ENCODE measurements around the gene AIRE.

AIRE gene

DNA sequence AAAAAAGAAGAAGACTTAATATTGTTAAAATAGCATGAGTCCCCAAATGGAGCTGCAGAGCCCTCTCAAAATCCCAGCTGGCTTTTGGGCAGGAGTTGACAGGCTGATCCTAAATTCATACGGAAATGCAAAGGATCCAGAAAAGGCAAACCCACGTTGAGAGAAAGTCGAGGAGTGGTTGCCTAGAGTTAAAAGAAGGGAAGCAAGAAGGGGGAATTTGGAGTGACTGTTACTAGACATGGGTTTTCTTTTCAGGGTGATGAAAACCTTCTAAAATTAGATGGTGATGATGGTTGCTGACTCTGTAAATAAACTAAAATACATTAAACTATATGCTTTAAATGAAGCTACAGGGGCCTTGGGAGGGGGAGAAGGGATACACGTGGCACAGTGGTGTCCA lies 25.6 kb upstream of the AIRE start:
- no peak for TF ChIP-seq TAF1 (IDR thresholded peaks at IDR 0.05; ENCODE audit: borderline replicate concordance, low read depth, low read length)
- TF ChIP-seq POLR2A (IDR thresholded peaks at IDR 0.05; ENCODE audit: low read depth, low read length), result no peak
- TF ChIP-seq POLR2AphosphoS5 (IDR thresholded peaks at IDR 0.05; ENCODE audit: low read depth, low read length), result no peak
- FAIRE-seq, result no peak
- no peak for DNase-seq (ENCODE audit: insufficient read length)

DNA sequence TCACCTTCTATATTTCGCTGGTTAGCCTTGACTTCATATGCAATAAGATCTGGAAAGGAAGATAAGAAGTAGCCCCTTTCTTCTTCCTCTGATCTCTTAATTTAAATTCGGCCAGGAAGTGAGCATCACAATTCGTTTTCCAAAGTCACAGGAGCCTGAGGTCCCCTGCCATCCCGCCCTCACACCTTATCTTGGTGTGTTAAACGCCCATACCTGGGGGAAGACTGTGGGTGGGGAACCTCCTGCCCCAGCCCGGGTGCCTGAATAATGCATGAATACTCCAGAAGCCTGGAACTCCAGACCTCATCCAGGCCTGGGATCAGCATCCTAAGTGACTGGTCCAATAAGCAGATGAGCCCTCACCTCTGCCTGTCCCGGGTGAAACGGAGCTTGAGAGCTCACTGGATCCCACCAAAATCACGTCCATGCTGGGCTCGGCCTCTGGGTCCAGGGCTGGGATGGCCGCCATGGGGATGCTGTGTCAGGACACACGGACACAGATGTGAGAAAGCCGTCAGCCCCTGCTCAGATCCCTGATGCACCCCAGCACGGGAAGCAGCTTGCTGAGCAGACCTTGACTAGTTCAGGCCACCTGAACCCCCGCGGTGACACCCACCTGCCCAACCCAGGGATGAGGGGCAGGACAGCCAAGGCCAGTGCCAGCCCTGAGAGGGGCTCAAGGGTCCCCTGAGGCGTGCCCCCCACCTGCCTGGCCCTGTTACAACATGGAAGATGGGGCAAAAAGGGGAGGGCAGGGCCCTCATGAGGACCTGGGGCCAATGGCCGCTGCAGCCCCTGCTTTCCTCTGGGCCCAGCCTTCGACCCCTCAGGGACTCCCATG lies 24.7 kb upstream of the AIRE start:
- no peak for DNase-seq (ENCODE audit: insufficient read length)
- TF ChIP-seq POLR2AphosphoS5 (IDR thresholded peaks at IDR 0.05; ENCODE audit: low read depth, low read length) (no peak), POLR2A (IDR thresholded peaks at IDR 0.05; ENCODE audit: low read depth, low read length) (no peak), TAF1 (IDR thresholded peaks at IDR 0.05; ENCODE audit: borderline replicate concordance, low read depth, low read length) (no peak)
- FAIRE-seq, result no peak

DNA sequence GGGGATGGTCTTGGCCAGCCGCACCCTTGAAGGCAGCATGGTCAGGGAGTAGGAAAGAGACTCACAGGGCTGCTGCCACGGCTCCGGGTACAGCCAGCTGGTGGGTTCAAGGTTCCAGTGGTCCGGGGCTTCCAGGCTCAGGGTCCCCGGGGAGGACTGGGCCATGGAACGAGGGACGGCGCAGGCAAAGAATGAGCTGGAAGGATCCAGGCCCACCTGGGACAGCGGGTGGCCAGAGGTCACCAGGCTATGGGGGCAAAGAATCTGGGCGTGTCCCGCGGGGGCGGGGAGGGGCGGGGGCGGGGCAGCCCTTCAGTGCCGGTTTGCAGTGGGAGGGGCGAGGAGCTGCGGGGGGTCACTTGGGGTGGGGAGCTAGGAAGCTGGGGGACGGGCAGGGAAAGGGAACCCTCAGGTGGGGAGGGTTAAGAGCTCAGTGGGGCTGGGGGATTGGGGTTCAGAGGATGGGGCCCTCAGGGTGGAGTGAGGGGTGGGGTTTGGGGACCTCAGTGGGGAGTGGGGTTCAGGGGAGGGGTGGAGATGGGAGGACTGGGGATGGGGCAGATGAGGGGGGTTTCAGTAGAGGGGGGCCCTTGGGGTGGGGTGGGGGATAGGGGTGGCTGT lies 23.9 kb upstream of the AIRE start, which contains the start of gene DNMT3L:
DNMT3L (minus strand) TSS at position 223 of the 621 bp plus-strand sequence. CDS start 638 bp downstream, outside the sequence.
- FAIRE-seq, result no peak
- no peak for DNase-seq (ENCODE audit: insufficient read length)
- no peak for TF ChIP-seq POLR2A (IDR thresholded peaks at IDR 0.05; ENCODE audit: low read depth, low read length)
- TF ChIP-seq TAF1 (IDR thresholded peaks at IDR 0.05; ENCODE audit: borderline replicate concordance, low read depth, low read length), result no peak
- TF ChIP-seq POLR2AphosphoS5 (IDR thresholded peaks at IDR 0.05; ENCODE audit: low read depth, low read length), result no peak

DNA sequence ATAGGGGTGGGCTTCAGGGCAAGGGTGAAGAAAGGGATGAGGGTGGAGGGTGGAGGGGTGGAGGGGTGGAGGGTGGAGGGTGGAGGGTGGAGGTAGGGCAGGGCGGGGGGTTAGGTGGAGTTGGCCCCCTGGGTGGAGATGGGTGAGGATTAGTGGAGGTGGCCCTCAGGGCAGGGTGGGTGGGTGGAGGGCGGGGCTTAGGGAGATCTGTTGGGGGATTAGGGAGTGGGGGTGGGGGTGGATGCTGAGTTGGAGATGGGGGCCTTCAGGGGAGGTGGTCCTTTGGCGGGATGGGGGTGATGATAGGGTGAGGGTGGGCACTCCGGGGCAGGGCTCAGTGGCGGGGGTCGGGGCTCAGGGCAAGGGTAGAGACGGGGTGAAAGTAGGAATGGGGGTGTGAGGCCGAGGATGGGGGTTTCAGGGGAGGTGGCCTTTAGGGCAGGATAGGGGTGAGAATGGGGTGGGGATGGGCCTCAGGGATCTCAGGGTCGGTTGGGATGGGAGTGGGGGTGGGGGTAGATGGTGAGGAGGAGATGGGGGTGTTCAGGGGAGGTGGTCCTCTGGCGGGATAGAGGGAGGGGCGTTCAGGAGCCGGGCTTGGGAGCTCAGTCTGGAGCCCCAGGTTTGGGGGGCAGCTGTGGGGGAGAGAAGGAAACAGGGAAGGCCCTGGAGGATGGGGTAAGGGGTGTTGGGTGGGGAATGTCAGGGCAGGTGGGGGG lies 23.2 kb upstream of the AIRE start:
- no peak for TF ChIP-seq POLR2AphosphoS5 (IDR thresholded peaks at IDR 0.05; ENCODE audit: low read depth, low read length)
- TF ChIP-seq POLR2A (IDR thresholded peaks at IDR 0.05; ENCODE audit: low read depth, low read length), result no peak
- TF ChIP-seq TAF1 (IDR thresholded peaks at IDR 0.05; ENCODE audit: borderline replicate concordance, low read depth, low read length), result no peak
- FAIRE-seq (no peak), DNase-seq (ENCODE audit: insufficient read length) (no peak)

DNA sequence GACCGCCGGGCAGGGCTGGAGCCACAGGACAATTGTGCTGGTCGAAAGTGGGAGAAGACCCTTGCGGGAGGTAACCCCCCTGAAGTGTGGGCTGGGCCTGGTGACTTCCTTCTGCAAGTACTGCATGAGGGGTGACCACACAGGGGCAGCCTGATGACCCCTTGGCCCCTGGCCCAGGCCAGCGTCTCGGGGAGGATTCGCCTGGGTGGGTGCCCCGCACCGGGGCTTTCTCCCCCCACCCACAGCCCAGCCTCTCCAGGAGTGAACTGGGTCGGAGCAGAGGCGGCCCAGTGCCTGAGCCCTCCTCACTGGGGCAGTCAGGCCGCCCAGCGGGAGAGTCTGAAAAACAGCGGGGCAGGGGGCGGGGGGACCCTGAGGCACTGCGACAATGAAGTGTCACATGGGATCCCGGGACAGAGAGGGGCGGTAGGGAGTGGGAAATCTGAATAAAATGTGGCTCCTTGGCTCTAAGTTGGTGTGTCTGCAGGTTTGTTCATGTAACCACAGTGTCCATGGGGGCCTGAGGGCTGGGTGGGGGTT lies 22.4 kb upstream of the AIRE start:
- FAIRE-seq, result no peak
- TF ChIP-seq POLR2AphosphoS5 (IDR thresholded peaks at IDR 0.05; ENCODE audit: low read depth, low read length), result no peak
- TF ChIP-seq POLR2A (IDR thresholded peaks at IDR 0.05; ENCODE audit: low read depth, low read length), result no peak
- TF ChIP-seq TAF1 (IDR thresholded peaks at IDR 0.05; ENCODE audit: borderline replicate concordance, low read depth, low read length), result no peak
- no peak for DNase-seq (ENCODE audit: insufficient read length)

DNA sequence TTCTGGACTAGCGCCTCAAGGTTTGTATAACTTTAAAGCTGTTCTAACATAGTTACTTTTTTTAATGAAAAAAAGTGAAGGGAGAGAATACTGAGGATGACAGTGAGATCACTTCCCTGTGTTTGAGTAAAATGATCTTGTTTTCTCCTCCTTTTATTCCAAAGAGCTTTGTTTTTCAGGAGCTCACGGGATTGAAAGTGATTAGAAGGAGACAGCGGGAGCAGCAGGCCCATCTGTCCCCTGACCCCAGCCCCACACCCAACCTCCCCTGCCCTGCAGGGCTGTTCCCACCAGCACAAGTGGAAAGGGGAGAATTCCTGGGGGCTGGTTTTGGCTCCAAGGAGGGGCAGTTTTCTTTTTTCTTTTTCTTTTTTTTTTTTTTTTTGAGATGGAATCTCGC lies 21.9 kb upstream of the AIRE start:
- DNase-seq (ENCODE audit: insufficient read length) (no peak), FAIRE-seq (no peak)
- TF ChIP-seq TAF1 (IDR thresholded peaks at IDR 0.05; ENCODE audit: borderline replicate concordance, low read depth, low read length), result no peak
- no peak for TF ChIP-seq POLR2A (IDR thresholded peaks at IDR 0.05; ENCODE audit: low read depth, low read length)
- TF ChIP-seq POLR2AphosphoS5 (IDR thresholded peaks at IDR 0.05; ENCODE audit: low read depth, low read length), result no peak

DNA sequence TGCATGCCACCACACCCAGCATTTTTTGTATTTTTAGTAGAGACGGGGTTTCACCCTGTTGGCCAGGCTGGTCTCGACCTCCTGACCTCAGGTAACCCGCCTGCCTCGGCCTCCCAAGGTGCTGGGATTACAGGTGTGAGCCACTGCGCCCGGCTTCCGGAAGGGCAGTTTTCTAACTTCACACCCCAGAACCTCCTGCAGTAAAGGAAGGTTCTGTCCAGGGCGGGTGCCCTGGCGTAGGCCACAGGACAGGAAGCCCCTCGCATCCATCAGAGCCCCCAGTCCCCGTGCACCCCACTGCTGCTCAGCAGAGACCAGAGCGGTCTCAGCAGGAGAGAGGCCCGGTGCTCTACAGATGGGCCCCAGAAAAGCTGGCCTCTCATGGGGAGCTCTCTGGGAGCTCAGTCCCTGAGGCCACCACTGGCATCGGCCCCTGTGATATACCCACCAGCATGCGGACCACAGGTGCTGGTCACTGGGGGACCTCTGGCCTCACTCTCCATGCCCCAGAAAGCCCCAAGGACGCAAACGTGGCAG lies 19.9 kb upstream of the AIRE start:
- no peak for FAIRE-seq
- DNase-seq (ENCODE audit: insufficient read length), result no peak
- TF ChIP-seq TAF1 (IDR thresholded peaks at IDR 0.05; ENCODE audit: borderline replicate concordance, low read depth, low read length) (no peak), POLR2A (IDR thresholded peaks at IDR 0.05; ENCODE audit: low read depth, low read length) (no peak), POLR2AphosphoS5 (IDR thresholded peaks at IDR 0.05; ENCODE audit: low read depth, low read length) (no peak)

DNA sequence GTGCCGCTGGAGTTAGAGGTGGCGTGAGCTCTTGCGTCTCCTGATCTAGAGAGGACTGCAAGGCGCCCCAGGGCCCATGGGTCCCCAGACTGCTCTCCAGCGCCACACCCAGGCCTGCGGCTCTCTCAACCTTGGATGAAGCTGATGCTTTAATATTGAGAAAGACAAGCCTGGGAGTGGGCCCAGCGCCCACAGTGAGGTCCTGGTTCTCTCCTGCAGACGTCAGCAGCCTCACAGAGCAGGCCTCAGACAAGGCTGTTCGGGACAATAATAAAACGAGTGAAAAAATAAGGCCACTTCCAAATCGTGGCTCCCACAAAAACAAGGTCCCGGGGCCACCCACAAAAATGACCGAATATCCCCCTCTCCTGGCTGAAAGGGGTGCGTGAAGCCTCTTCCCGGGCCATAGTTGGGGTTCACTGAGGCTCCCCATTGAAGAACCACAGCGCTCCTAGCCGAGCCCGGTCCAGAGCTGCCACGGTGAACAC lies 18.0 kb upstream of the AIRE start:
- no peak for TF ChIP-seq TAF1 (IDR thresholded peaks at IDR 0.05; ENCODE audit: borderline replicate concordance, low read depth, low read length)
- no peak for TF ChIP-seq POLR2A (IDR thresholded peaks at IDR 0.05; ENCODE audit: low read depth, low read length)
- no peak for TF ChIP-seq POLR2AphosphoS5 (IDR thresholded peaks at IDR 0.05; ENCODE audit: low read depth, low read length)
- DNase-seq (ENCODE audit: insufficient read length) (no peak), FAIRE-seq (no peak)

DNA sequence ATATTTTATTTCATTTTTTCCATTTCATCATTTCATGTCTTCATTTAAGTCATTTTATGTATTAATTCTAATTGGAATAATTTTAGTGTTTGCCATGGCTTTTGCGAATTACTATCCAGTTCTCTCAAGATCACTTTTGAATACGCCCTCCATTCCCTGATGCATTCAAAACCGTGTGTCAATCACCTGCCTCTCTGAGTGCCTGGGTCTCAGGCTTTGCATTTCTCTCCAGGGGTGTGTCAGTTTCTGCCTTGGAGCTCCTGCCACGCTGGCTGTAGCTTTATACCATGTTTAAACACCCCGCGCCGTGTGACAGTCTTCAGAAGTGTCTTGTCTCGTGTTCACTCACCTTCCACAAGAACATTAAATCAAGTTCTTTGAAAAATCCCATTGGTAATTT lies 16.6 kb upstream of the AIRE start:
- FAIRE-seq, result no peak
- TF ChIP-seq POLR2A (IDR thresholded peaks at IDR 0.05; ENCODE audit: low read depth, low read length) (no peak), POLR2AphosphoS5 (IDR thresholded peaks at IDR 0.05; ENCODE audit: low read depth, low read length) (no peak), TAF1 (IDR thresholded peaks at IDR 0.05; ENCODE audit: borderline replicate concordance, low read depth, low read length) (no peak)
- DNase-seq (ENCODE audit: insufficient read length), result no peak

DNA sequence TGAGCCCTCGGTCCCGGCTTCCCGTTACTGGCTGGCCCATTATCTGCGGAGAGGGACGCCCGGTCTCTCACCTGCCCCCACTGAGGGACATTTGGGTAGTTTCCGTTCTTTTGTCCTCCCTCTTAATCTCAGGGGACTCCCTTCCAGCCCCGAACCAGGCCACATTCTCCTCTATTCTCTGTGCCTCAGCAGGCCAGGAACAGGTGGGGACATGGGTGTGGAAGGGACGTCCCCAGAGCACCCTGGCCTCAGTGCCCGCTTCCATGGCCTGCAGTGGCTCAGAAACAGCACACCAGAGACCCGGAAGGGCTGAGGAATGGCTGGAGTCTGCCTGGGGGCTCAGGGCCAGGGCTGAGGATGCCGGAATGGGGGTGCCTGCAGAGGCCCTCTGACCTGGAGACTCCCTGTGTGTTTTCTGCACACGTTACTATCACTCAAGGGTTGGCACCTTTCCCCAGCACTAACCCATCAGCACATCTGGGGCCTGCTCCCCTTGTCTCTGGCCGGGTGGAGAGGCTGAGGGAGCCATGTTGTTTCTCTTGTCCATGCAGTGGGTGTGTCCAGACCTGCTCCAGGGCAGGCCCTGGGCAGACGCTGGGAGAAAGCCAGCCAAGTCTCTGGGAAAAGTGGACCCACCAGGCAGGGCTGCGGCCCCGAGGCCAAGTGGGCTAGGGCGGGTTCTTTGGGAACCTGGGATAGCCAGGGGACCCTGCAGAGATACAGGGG lies 14.0 kb upstream of the AIRE start:
- DNase-seq (ENCODE audit: insufficient read length) (no peak), FAIRE-seq (no peak)
- TF ChIP-seq POLR2AphosphoS5 (IDR thresholded peaks at IDR 0.05; ENCODE audit: low read depth, low read length), result no peak
